Nucleus accumbens (tissue), 56 donors: Measurements from ENCODE around the gene FAM114A1.
A peak's percentile ranks its signal among the peaks of the same experiment; 100 is the strongest.

Source experiments
- DNase-seq, 56 donors: peaks; one replicate each; lab custom pipeline; 2025; lab: John Stamatoyannopoulos, UW

The FAM114A1 gene

GRCh38 chr4:38867478-38868058 is at the start of gene FAM114A1:
FAM114A1 (plus strand) TSS chr4:38867806; CDS start chr4:38878079, 10,273 bp downstream.
- DNase-seq, result peak in 51 of 56 donors; percentile 11 to 88 (median 57)

- no peak for DNase-seq
These were observed 49.1 kb upstream of the FAM114A1 start for GRCh38 chr4:38818441-38818976.

- no peak for DNase-seq
These were observed 48.0 kb upstream of the FAM114A1 start for GRCh38 chr4:38819569-38819968.

- no peak for DNase-seq
These were observed 47.1 kb upstream of the FAM114A1 start for GRCh38 chr4:38820329-38821061.

- no peak for DNase-seq
These were observed 45.9 kb upstream of the FAM114A1 start for GRCh38 chr4:38821739-38822138.

GRCh38 chr4:38822748-38823303 is 44.8 kb upstream of the FAM114A1 start:
- no peak for DNase-seq

GRCh38 chr4:38823766-38824165 is 43.8 kb upstream of the FAM114A1 start:
- DNase-seq, result no peak

GRCh38 chr4:38829237-38829636 is 38.4 kb upstream of the FAM114A1 start:
- no peak for DNase-seq

GRCh38 chr4:38831653-38832052 is 36.0 kb upstream of the FAM114A1 start:
- DNase-seq, result no peak

GRCh38 chr4:38832206-38832605 is 35.4 kb upstream of the FAM114A1 start:
- no peak for DNase-seq

- no peak for DNase-seq
These were observed 34.7 kb upstream of the FAM114A1 start for GRCh38 chr4:38832624-38833528.

GRCh38 chr4:38834570-38834969 is 33.0 kb upstream of the FAM114A1 start:
- no peak for DNase-seq

- DNase-seq, result no peak
These were observed 30.3 kb upstream of the FAM114A1 start for GRCh38 chr4:38837334-38837733.

- DNase-seq, result no peak
These were observed 29.8 kb upstream of the FAM114A1 start for GRCh38 chr4:38837849-38838248.

- peak in 1 of 56 donors; percentile 6 for DNase-seq
These were observed 24.6 kb upstream of the FAM114A1 start for GRCh38 chr4:38842994-38843393.

GRCh38 chr4:38846015-38846414 is 21.6 kb upstream of the FAM114A1 start:
- DNase-seq, result no peak

- no peak for DNase-seq
These were observed 12.1 kb upstream of the FAM114A1 start for GRCh38 chr4:38855466-38855865.

- no peak for DNase-seq
These were observed 11.6 kb upstream of the FAM114A1 start for GRCh38 chr4:38856046-38856445.

- DNase-seq, result peak in 6 of 56 donors; percentile 6 to 51 (median 14)
These were observed 10.9 kb upstream of the FAM114A1 start, which contains the start of gene TLR6 for GRCh38 chr4:38856524-38857337. TLR6 (minus strand) TSS chr4:38856817; CDS start chr4:38829473, 27,344 bp downstream.
